MG63 (cell line): ENCODE data around the gene CDH23. TPM values are rescaled to one million over a fixed set of nuclear protein-coding genes. Genes with fewer than 3 reads are reported as not detected.

ENCODE experiments used
- DNase-seq: peaks from one replicate; pipeline ENCODE4 v3.0.0-alpha.2; 2020
- H3K27me3 ChIP-seq: fragments of 250-450 bp; sonication (Bioruptor Pico); 2 replicates; pipeline ENCODE4 v1.5.1; 2020; ENCODE audit warnings: mild to moderate bottlenecking, moderate library complexity
- H3K36me3 ChIP-seq: fragments of 250-450 bp; sonication (Bioruptor Pico); 2 replicates; pipeline ENCODE4 v1.5.1; 2020; ENCODE audit warnings: mild to moderate bottlenecking, moderate library complexity
- H3K4me3 ChIP-seq: fragments of 250-450 bp; sonication (Bioruptor Pico); 2 replicates; pipeline ENCODE4 v1.5.1; 2020; ENCODE audit warnings: mild to moderate bottlenecking, moderate library complexity
- H3K9me3 ChIP-seq: fragments of 250-450 bp; sonication (Bioruptor Pico); 2 replicates; pipeline ENCODE4 v1.5.1; 2020; ENCODE audit warnings: mild to moderate bottlenecking, moderate library complexity
- total RNA-seq: library from RNA; depleted of rRNA; stranded (reverse); fragments of >200 nt; shearing (Covaris generic); gene quantifications from 2 replicates; pipeline ENCODE4 v1.2.3, GENCODE V29; 2014; ENCODE audit warnings: low replicate concordance

CDH23 gene
- total RNA-seq, 1 experiment from 2014 or later, result 0.07 TPM

DNA sequence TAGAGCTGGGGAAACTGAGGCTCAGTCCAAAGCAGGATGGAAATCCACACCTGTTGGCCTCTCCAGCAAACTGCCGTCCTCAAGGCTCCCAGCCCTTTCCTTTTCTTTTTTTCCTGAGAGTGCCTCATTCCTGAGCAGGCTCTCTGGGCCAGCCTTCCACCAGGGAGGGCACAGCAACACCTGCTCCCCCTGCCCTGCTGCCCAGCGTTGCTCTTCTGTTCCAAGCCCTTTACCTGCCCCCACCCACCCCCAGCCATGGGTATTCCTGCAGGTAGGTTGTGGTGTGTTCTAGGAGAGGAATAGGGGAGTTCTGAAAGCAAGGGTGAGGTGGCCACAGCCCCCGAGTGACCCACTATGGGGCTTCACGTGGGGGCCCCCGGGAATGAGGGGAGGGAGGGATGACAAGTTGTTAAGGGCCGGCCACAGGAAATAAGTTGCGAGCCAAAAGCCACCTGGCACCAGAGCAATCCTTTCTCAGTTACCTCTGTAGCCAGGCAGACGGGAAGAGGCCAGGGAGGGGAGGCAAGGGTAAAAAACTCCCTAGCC is 357.3 kb downstream of the CDH23 start:
- Histone ChIP-seq H3K36me3 (peaks cover 25% of the 10 kb centered on the region), H3K27me3 (no peaks in the 10 kb centered on the region), H3K9me3 (no peaks in the 10 kb centered on the region), H3K4me3 (no peak overlapping the region)
- DNase-seq, result no peak

DNA sequence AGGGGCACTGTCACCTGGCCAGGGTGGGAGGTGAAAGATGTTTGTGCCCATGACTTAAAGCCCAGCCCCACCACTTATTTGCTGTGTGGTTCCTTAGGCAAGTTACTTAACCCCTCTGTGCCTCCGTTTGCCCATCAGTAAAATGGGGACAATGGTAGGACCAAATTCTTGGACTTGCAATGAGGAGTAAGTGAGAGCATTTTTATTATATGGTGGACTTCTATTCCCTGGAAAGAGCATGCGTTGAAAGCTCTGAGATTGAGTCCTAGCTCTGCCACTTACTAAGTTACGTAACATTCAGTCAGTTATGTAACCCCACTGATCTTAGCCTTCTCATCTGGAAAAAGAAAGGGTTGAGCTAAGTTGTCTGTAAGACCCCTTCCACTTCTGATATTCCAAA is 357.8 kb downstream of the CDH23 start:
- peaks cover 27% of the 10 kb centered on the region for H3K36me3 ChIP-seq
- DNase-seq, result no peak
- no peak overlapping the region for H3K4me3 ChIP-seq
- no peaks in the 10 kb centered on the region for H3K27me3 ChIP-seq
- no peaks in the 10 kb centered on the region for H3K9me3 ChIP-seq

DNA sequence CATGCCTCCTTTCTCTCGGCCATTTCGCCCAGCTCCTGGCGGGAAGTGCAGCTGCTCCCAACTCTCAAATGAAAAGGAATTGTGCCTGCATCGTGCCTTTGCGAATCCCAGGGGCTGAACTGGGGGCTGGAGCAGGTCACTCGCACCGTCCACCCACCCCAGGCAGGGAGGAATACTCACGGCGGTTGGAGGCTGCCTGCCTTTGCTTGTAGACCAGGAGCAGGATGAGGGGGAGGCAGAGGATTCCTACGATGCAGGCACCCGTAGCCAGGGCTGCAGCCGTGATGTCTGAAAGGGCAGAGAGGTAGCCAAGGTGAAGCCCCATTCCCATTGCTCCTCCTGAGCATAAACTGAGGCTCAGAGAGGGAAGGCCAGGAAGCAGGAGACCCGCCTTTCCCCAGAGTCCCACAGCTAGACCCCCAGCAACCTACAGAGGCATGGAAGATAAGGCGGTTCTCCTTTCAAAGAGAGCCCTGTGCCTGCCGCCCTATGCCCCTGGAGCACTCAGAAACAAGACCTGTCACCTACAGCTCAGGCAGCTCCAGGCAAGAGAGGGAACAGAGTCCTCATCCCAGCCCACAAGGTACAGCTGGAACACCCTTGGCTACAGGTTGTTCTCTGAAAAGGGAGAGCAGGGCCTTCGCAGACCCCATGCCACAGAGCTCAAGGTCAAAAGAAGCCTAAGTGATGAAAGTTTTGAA is 358.6 kb downstream of the CDH23 start:
- no peak for DNase-seq

DNA sequence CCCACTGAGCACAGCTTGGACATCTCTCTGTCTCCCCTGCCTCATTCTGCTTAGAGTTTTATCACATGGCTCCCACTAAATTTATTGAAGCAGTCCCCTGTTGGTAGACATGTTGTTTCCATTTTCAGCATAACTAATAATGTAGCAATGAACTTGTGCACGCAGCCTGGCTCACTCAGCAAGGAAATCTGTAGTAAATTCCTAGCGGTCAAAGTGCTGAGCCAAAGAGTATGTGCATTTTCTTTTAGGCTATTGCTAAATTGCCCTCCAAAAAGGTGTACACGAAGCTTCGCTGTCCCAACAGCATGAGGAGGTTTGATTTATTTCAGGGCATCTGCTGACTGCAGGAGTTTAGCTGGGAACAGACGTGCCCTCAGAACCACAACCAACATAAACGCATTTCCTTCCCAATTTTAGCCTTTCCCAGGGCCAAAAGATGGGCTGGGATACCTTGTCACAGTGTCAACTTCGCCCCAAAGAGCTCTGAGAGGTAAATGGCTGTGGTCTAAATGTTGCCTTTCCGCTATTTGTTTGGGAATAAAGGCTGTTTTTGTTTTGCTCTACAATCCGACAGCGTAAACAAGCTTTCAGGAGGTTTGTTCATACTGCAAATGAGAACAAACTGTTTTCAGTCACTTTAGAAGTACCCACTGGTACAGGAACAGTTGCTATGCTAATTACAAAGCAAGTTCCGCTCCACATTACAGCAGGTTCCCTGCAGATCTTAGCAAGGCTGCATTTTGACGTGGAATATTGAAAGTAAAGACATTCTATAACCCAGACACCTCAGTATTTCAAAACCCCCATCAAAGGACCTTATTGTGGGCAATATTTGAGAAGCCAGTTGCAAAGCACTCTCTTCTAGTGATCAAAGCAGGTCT is 359.8 kb downstream of the CDH23 start:
- no peak for DNase-seq
- Histone ChIP-seq H3K27me3 (no peaks in the 10 kb centered on the region), H3K9me3 (no peaks in the 10 kb centered on the region), H3K36me3 (peaks cover 34% of the 10 kb centered on the region), H3K4me3 (no peak overlapping the region)

More for the DNA sequence above, 358.6 kb downstream of the CDH23 start:
- H3K36me3 ChIP-seq, result peaks cover 26% of the 10 kb centered on the region
- H3K4me3 ChIP-seq, result no peak overlapping the region
- H3K9me3 ChIP-seq, result no peaks in the 10 kb centered on the region
- H3K27me3 ChIP-seq, result no peaks in the 10 kb centered on the region

DNA sequence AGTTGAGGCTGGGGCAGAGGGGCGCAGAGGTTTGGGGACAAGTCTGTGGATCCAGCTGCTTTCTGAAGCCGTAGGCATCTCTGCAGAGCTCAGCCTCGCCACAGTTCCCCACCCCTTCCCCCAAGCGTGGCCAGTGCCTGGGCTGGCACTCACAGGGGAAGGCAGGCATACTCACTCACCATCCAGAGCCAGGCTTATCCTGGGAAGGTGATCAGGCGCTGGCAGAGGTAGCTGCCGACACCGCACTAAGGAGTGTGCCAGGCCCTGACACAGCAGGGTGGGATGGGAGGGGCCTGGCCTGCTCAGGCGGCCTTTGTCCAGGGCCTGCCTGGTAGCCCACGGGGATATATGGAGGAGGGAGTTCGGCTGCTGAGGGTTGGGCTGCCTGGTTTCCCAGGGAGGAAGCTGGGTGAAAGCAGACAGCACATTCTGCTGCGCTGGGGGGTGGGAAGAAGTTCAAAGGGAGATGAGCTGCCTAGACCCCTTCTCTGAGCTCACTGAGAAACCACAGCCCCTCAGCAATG is 360.7 kb downstream of the CDH23 start:
- Histone ChIP-seq H3K36me3 (peaks cover 34% of the 10 kb centered on the region), H3K27me3 (no peaks in the 10 kb centered on the region), H3K4me3 (no peak overlapping the region), H3K9me3 (no peaks in the 10 kb centered on the region)
- peak; percentile 91 for DNase-seq

DNA sequence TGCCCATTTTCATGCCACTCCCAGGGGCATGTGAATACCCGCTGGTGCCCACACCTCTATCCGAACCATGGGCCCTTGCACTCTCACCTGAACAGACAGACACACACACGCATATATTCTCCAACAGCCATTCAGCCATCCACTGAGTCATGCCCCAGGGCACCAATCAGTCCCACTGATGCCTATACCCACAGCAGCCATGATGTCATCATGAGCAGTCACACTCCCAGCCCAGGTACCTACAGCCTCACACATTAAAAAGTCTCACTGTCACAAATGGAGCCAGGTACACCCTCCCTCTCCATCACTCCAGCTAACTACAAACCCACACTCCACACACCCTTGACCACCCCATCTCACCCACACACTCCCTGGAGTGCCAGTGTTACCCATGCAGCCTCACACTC is 364.4 kb downstream of the CDH23 start:
- no peak for DNase-seq
- Histone ChIP-seq H3K9me3 (no peaks in the 10 kb centered on the region), H3K4me3 (no peak overlapping the region)

DNA sequence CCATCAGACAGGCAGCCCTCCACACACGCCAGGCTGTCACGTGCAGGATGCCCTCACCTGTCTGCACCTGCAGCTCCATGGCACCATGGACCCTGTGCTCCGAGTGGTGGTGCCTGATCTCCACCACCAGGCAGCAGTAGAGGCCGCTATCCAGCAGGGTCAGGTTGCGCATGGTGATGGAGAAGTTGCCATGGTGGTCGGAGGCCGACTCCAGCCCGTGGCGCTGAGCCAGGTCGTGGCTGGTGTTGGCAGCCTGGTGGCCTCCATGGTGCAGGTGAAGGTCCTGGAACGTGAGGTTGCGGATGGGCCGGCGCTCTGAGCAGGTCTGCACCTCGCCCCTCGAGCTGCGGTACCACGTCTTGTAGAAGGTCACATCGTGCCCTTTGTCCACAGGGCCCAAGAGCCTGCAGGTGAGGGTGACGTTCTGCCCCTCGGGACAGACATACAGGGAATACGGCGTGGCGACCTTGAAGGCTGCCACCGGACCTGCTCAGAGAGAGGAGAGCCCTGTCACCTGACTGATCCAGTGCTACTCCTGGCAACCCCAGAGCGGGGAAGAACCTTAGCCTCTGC is 364.9 kb downstream of the CDH23 start:
- H3K4me3 ChIP-seq, result no peak overlapping the region
- no peak for DNase-seq

More for the DNA sequence above, 364.4 kb downstream of the CDH23 start:
- no peaks in the 10 kb centered on the region for H3K27me3 ChIP-seq
- peaks cover 42% of the 10 kb centered on the region for H3K36me3 ChIP-seq

DNA sequence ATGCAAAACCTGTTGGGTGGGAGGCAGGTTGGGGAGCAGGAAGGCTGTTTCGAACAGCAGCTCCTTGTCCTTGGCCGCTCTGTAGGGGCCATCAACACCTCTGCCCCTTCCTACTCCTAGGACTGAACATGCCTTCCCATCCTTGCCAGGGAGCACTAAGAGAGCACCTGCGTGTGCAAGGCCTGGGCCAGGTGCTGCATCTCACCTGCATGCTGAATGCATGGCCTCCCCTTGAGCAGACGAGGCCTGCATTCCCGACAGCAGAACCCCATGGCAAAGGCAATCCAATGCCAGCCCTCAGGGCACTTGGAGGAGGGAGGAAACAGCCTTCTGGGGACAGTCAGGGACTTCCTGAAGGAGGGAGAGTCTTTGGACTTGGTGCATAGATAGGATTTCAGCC is 365.6 kb downstream of the CDH23 start:
- Histone ChIP-seq H3K36me3 (peaks cover 45% of the 10 kb centered on the region), H3K9me3 (no peaks in the 10 kb centered on the region), H3K27me3 (no peaks in the 10 kb centered on the region), H3K4me3 (no peak overlapping the region)
- no peak for DNase-seq

More for the DNA sequence above, 364.9 kb downstream of the CDH23 start:
- Histone ChIP-seq H3K27me3 (no peaks in the 10 kb centered on the region), H3K36me3 (peaks cover 45% of the 10 kb centered on the region), H3K9me3 (no peaks in the 10 kb centered on the region)

DNA sequence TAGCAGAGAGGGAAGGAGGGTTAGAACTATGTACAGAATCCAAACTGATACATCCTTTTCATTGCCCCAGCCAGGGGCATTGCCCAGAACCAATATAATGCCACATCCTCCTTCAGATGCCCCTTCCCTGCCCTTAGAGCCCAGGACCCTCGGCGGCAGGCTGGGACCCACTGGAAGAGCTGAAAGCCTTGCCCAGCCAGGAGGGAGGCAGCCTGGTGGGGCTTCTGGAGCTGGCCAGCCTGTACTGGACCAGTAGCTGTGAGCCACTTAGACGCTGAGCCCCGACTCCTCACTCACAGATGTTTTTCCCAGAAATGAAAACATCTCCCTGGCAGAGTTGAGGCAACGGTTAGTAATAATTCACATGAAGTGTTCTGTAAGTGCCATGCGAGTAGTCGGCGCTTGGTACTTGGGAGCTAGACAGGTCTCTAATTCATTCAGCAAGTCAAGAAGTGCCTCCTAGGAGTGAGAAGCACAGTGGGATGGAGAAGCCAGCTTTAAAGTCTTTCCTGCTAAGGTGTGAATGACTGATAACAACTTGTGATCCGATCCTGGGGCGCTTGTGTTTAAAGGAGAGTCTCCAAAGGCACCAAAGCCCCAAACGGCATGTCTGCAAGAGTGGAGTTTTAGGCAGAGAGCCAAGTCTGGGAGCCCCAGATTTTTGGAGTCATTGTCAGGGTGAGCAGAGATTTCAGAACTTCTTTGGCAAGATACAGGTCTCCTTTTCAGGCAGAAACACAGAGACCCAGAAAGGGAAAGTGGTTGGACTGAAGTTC is 366.8 kb downstream of the CDH23 start:
- no peak for DNase-seq
- Histone ChIP-seq H3K4me3 (no peak overlapping the region), H3K9me3 (no peaks in the 10 kb centered on the region), H3K36me3 (peaks cover 36% of the 10 kb centered on the region), H3K27me3 (no peaks in the 10 kb centered on the region)

DNA sequence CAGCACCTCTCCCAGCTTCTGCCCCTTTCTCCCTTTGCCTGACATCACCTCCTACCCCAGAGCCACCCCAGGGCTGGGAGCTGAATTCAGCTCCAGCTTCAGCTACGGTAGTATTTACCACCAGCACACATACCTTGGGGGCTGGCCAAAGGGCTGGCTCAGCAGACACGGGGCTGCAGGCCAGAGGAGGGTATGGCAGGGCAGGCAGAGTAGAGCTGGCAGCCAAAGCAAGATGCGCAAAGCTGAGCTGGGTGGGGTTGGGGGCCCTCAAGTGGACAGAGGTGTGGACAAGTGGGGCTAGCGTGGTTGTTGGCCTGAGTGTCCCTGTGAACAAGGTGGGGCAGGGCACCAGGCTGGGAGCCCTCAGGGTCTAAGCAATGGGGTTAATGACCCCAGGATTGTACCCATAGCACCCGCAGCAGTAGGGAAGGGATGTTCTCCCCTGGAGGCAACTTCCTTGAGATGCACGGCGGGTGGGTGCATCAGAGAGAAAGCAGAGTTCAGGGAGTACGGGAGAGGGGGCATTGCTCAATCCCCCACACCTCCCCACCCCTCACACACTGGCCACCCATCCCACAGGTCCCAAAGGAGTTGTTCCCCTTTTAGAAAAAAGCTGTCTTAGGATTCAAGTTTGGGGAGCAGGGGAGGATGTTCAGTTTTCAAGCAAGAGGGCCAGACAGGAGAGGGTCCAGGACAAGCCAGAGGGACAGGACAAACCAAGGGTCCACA is 368.6 kb downstream of the CDH23 start:
- Histone ChIP-seq H3K9me3 (no peaks in the 10 kb centered on the region), H3K4me3 (no peak overlapping the region), H3K27me3 (no peaks in the 10 kb centered on the region), H3K36me3 (peaks cover 30% of the 10 kb centered on the region)
- DNase-seq, result peak; percentile 96

DNA sequence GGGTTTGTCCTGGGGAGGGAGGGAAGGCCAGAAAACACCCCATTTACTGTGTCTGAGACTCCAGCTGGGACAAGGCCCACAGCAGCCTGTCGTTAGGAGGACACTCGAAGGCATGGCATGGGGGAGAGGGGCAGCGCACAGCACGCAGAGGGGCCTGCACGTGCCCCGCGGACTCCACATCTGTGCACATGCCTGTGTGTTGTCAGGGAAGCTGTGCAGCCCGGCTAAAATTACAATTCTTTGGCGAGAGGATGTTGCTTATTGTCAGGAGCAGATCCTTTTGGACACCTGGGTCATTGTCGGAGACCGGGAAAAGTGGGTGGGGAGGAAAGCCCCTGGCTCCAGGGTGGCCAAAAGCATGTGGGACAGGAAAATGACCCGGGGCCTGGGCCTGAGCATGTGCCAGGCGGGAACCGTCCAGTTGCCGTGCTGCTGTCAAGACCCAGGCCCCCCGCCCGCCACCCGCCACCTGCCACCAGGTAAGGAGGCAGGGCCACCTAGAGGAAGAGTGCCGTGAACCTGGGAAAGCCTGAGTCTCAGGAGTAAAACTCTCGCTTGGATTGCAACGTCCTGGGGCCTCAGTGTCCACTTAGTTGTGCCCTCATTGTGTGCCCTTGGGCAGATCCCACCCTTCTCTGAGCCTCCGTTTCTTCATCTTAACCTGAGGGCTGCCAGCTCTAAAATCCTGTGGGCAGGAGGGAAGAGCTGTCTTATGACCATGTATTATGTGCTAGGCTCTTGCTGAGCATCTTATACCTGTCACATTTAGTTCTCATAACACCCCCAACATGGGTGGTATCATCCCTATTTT is 369.4 kb downstream of the CDH23 start:
- no peak for DNase-seq
- Histone ChIP-seq H3K36me3 (peaks cover 22% of the 10 kb centered on the region), H3K4me3 (no peak overlapping the region), H3K27me3 (no peaks in the 10 kb centered on the region), H3K9me3 (no peaks in the 10 kb centered on the region)

DNA sequence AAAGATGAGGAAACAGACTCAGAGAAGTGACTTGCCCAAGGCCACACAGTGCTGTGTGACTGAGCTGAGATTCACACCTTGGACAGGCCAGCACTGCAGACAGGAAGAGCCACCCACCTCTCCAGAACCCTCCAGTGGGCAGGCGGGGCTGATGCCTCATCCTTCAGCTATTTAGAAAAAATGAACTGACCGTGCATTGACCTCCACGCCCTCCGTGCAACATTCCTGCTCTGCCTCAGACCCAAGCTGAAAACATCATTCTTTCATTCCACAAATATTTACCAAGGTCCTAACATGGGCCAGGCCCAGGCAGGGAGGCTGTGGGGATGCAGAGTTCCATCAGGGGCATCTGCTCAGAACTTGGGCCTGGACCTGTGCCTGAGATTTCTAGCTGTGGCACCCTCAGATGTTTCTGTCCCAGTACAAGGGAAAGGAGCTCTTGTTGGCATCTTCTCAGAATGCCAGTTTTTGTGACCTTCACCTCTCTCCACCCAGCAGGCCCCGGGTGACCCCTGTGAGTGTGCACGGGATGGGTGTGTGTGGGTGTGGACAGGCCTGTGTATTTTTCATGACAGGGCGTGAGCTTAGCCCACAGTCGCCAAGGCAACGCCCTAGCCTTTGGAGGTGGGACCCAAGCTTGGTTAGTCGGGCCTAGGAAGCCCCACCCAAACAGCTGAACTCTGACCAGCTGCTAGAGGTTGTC is 370.1 kb downstream of the CDH23 start:
- peak; percentile 97 for DNase-seq
- no peak overlapping the region for H3K4me3 ChIP-seq
- peaks cover 19% of the 10 kb centered on the region for H3K36me3 ChIP-seq
- H3K9me3 ChIP-seq, result no peaks in the 10 kb centered on the region
- H3K27me3 ChIP-seq, result no peaks in the 10 kb centered on the region

DNA sequence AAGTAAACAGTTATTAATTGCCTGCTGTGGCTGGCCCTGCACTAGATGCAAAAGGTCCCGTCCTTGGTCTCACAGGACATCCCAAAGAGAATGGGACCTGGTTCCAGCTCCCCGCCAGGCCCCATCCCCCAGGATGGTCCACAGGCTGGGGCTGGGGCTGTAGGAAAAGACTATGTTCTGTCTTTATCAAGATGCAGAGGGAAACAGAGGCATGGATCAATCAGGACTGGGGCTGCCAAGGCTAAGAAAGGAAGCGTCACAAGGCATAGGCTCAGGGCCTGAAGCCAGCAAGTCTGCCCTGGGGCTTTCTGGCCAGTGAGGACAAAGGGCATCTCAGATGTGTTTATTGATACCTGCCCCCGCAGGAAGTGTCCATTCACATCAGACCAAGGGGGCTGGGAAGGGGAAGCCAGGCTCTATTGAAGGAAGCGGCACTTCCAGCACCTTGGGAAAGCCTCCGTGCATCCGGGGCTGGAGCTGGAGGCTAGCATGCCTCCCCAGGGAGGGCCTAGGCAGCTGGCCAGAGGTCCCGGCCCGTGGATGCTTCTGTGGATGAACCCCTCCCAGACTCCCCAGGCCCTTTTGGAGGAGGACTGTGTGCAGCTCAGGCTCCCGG is 370.8 kb downstream of the CDH23 start:
- Histone ChIP-seq H3K36me3 (peaks cover 19% of the 10 kb centered on the region), H3K9me3 (no peaks in the 10 kb centered on the region), H3K27me3 (no peaks in the 10 kb centered on the region), H3K4me3 (no peak overlapping the region)
- DNase-seq, result peak; percentile 86

DNA sequence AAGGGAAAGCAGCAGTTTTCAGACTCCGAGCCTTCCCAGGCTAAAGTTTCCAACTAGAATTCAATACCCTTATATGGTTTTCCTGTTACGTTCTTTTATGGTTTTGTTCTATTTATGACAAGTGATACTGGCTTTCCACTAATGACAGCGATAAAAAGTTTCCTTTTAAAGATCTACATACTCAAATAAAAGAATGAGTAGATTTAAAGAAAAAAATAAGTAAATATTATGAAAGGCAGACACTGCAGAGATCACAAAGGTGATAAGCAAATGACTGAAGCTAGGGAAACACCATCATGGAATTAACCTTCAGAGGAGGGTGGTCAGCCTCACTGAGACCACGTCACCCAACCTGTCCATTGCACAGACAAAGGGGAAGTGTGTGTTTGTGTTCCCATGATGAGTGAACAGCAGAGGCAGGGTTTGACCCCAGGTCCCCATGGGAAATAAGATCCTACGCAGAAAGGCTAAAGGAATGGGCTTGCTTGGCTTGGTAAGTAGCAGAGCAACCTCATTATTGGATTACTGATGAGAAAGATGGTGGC is 372.6 kb downstream of the CDH23 start:
- H3K4me3 ChIP-seq, result no peak overlapping the region
- no peaks in the 10 kb centered on the region for H3K27me3 ChIP-seq
- H3K36me3 ChIP-seq, result peaks cover 14% of the 10 kb centered on the region
- H3K9me3 ChIP-seq, result no peaks in the 10 kb centered on the region
- DNase-seq, result no peak
